HL-60 (cell line): Measurements from ENCODE around the gene SLC38A6.
A peak's percentile ranks its signal among the peaks of the same experiment; 100 is the strongest.

Experiments used
- DNase-seq, 2 experiments: peaks; one replicate each; pipeline ENCODE4 v3.0.0-alpha.2; 2010 to 2020; ENCODE audit warnings: low read depth in 1 of 2, low spot score in 1 of 2
- H3K27ac ChIP-seq: fragments of 250-450 bp; sonication (Bioruptor Pico); replicated peaks from 2 replicates; pipeline ENCODE4 v1.5.1; 2020; ENCODE audit warnings: mild to moderate bottlenecking, moderate library complexity
- H3K27me3 ChIP-seq: fragments of 250-450 bp; sonication (Bioruptor Pico); 2 replicates; pipeline ENCODE4 v1.5.1; 2021; ENCODE audit warnings: mild to moderate bottlenecking, moderate library complexity; ENCODE audit not compliant: insufficient read depth, poor library complexity, severe bottlenecking
- H3K4me3 ChIP-seq: replicated peaks from 2 replicates; pipeline ENCODE4 v1.5.1; 2011; ENCODE audit warnings: mild to moderate bottlenecking, control low read depth, low read length; ENCODE audit not compliant: insufficient read depth
- GABPA ChIP-seq: IDR thresholded peaks from 2 replicates; pipeline ENCODE4 v1.6.1; 2012; ENCODE audit warnings: low read depth
- POLR2AphosphoS5 ChIP-seq: IDR thresholded peaks from 2 replicates; pipeline ENCODE4 v1.6.1; 2012; ENCODE audit warnings: low read depth
- SPI1 ChIP-seq: IDR thresholded peaks from 2 replicates; pipeline ENCODE4 v1.6.1; 2012; ENCODE audit warnings: low read depth, mild to moderate bottlenecking, borderline replicate concordance
- TF ChIP-seq, protein P1 (sequence below): IDR thresholded peaks from one replicate; pipeline ENCODE4 v1.5.1; 2011; ENCODE audit warnings: low read length, control low read depth, inconsistent platforms; ENCODE audit not compliant: insufficient read depth
- TF ChIP-seq, protein P2 (sequence below): IDR thresholded peaks from 2 replicates; pipeline ENCODE4 v1.6.1; 2012; ENCODE audit warnings: low read depth; ENCODE audit not compliant: insufficient replicate concordance

Gene SLC38A6

DNA sequence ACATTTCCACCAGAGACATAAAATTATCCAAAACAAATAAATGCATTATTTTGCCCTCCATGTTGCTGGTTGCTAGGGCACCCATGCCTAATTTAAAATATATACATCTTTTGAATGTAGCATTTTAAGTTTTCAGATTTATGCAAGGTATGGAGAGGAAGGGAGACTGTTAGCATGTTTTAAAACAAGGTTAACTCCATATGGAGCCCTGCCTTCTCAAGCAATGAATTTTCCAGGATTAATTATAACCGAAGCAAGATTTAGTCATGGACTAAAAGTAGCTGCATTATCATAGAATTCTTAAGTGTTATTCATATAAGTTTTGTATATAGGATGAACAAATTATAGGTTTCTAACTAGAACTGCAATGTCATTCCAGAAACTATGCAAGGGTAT is 37.4 kb upstream of the SLC38A6 start:
- TF ChIP-seq, protein P1, sequence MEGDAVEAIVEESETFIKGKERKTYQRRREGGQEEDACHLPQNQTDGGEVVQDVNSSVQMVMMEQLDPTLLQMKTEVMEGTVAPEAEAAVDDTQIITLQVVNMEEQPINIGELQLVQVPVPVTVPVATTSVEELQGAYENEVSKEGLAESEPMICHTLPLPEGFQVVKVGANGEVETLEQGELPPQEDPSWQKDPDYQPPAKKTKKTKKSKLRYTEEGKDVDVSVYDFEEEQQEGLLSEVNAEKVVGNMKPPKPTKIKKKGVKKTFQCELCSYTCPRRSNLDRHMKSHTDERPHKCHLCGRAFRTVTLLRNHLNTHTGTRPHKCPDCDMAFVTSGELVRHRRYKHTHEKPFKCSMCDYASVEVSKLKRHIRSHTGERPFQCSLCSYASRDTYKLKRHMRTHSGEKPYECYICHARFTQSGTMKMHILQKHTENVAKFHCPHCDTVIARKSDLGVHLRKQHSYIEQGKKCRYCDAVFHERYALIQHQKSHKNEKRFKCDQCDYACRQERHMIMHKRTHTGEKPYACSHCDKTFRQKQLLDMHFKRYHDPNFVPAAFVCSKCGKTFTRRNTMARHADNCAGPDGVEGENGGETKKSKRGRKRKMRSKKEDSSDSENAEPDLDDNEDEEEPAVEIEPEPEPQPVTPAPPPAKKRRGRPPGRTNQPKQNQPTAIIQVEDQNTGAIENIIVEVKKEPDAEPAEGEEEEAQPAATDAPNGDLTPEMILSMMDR: no peak
- TF ChIP-seq SPI1 (no peak), GABPA (no peak), POLR2AphosphoS5 (no peak)
- TF ChIP-seq, protein P2, sequence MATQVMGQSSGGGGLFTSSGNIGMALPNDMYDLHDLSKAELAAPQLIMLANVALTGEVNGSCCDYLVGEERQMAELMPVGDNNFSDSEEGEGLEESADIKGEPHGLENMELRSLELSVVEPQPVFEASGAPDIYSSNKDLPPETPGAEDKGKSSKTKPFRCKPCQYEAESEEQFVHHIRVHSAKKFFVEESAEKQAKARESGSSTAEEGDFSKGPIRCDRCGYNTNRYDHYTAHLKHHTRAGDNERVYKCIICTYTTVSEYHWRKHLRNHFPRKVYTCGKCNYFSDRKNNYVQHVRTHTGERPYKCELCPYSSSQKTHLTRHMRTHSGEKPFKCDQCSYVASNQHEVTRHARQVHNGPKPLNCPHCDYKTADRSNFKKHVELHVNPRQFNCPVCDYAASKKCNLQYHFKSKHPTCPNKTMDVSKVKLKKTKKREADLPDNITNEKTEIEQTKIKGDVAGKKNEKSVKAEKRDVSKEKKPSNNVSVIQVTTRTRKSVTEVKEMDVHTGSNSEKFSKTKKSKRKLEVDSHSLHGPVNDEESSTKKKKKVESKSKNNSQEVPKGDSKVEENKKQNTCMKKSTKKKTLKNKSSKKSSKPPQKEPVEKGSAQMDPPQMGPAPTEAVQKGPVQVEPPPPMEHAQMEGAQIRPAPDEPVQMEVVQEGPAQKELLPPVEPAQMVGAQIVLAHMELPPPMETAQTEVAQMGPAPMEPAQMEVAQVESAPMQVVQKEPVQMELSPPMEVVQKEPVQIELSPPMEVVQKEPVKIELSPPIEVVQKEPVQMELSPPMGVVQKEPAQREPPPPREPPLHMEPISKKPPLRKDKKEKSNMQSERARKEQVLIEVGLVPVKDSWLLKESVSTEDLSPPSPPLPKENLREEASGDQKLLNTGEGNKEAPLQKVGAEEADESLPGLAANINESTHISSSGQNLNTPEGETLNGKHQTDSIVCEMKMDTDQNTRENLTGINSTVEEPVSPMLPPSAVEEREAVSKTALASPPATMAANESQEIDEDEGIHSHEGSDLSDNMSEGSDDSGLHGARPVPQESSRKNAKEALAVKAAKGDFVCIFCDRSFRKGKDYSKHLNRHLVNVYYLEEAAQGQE: no peak
- Histone ChIP-seq H3K27ac (no peak overlapping the region), H3K4me3 (no peak overlapping the region), H3K27me3 (no peaks in the 10 kb centered on the region)
- DNase-seq: no peak

DNA sequence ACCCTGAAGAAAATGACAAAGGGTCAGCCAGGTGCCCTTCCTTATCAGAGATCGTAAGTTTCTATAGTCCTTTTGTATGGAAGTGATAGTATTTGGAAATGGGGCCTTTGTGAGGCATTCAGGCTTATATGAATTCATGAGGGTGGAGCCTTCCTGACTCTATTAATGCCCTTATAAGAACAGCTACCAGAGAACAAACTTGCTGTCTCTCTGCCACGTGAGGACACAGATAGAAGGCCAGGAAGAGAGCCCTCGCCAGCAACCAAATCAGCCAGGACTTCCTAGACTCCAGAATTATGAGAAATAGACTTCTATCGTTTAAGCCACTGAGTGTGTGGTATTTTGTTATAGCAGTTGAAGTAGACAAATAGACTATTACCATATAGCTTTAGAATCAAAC is 36.8 kb upstream of the SLC38A6 start:
- no peak for DNase-seq
- TF ChIP-seq, protein P2: no peak
- TF ChIP-seq, protein P1: no peak
- no peak for TF ChIP-seq GABPA
- TF ChIP-seq SPI1: no peak
- TF ChIP-seq POLR2AphosphoS5: no peak
- H3K27ac ChIP-seq: no peak overlapping the region
- H3K27me3 ChIP-seq: no peaks in the 10 kb centered on the region
- no peak overlapping the region for H3K4me3 ChIP-seq

DNA sequence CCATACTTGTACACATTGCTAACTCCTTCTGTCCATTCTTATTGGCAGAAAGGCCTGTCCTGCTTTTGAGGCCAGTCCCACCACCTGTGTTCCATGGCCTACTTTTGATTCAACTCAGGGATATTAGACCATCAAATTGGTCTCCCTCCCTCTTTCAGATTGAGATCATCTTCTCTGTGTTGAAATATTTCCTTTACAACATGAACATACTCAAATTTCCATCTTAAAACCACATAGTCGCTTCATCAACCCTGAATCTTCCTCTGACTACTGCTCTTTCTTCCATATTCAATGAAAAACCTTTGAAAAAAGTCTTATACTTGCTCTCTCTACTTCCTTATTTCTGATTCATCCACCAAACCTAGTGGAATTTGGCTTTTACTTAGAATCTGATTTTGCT is 35.1 kb upstream of the SLC38A6 start:
- DNase-seq: peak in 1 of 2 experiments; percentile 20
- Histone ChIP-seq H3K27ac (no peak overlapping the region; the same call in 1 of the 2 replicates), H3K27me3 (no peaks in the 10 kb centered on the region), H3K4me3 (no peak overlapping the region)
- TF ChIP-seq POLR2AphosphoS5: no peak
- TF ChIP-seq, protein P2: no peak
- no peak for TF ChIP-seq GABPA
- TF ChIP-seq, protein P1: no peak
- peak; percentile 10; the same call in 1 of the 2 replicates for TF ChIP-seq SPI1
